Uterus (tissue), 4 donors: ENCODE results near the gene USP15. TPM values are rescaled to one million over a fixed set of nuclear protein-coding genes. Genes with fewer than 3 reads are reported as not detected.

Experiments used
- DNase-seq, 2 donors: peaks; one replicate each; pipeline ENCODE4 v3.0.0-alpha.2; 2019 to 2020
- H3K27ac ChIP-seq, 2 donors: fragments of 200-600 bp; sonication (generic); 1 replicate in 1 of 2; 2 replicates in 1 of 2; pipeline ENCODE4 v1.5.1; 2016 to 2018
- H3K27me3 ChIP-seq, 2 donors: fragments of 200-600 bp; sonication (generic); one replicate each; pipeline ENCODE4 v1.5.1; 2018 to 2019; ENCODE audit warnings: control low read depth in 1 of 2
- H3K36me3 ChIP-seq, 2 donors: fragments of 200-600 bp; sonication (generic); one replicate each; pipeline ENCODE4 v1.5.1; 2019; ENCODE audit warnings: control low read depth in 1 of 2
- H3K4me1 ChIP-seq, 2 donors: fragments of 200-600 bp; sonication (generic); one replicate each; pipeline ENCODE4 v1.5.1; 2018 to 2019; ENCODE audit warnings: control low read depth in 1 of 2
- H3K4me3 ChIP-seq, 2 donors: fragments of 200-600 bp; sonication (generic); 1 replicate in 1 of 2; 2 replicates in 1 of 2; pipeline ENCODE4 v1.5.1; 2018 to 2019; ENCODE audit warnings: mild to moderate bottlenecking in 1 of 2
- H3K9me3 ChIP-seq, 2 donors: fragments of 200-600 bp; sonication (generic); one replicate each; pipeline ENCODE4 v1.5.1; 2019; ENCODE audit warnings: control low read depth in 1 of 2
- POLR2A ChIP-seq, 2 donors: fragments of 450-650 bp; IDR thresholded peaks; one replicate each; pipeline ENCODE4 v1.6.1; 2016; ENCODE audit warnings: antibody characterized with exemption in 2 of 2, mild to moderate bottlenecking in 1 of 2, moderate library complexity in 1 of 2
- intact Hi-C: fragments of 100-400 bp; cut with DNase I; formaldehyde crosslinking; loops from one replicate; pipeline ENCODE4 v1.15.1; 2023; ENCODE audit warnings: low total_unique reads
- total RNA-seq, 4 donors: library from RNA; depleted of rRNA in 3 of 4; stranded (reverse); fragments of >200 nt in 3 of 4; gene quantifications; one replicate each; pipeline versions ENCODE4 v1.1.0 to v1.2.4, GENCODE V29; 2014 to 2023
- TF ChIP-seq, protein P1 (sequence below), 4 experiments: fragments of 200-600 bp in 2 of 4; fragments of 450-650 bp in 2 of 4; sonication (generic) in 2 of 4; IDR thresholded peaks; one replicate each; pipeline ENCODE4 v1.5.1; 2016 to 2019; ENCODE audit warnings: antibody characterized with exemption in 4 of 4, mild to moderate bottlenecking in 2 of 4, moderate library complexity in 1 of 4
- donor health status: DM: yes; HTN: yes; CAD: no.

Gene USP15
- total RNA-seq, 4 donors from 2014 or later: 44.8 to 98.9 (median 76.5) TPM

DNA sequence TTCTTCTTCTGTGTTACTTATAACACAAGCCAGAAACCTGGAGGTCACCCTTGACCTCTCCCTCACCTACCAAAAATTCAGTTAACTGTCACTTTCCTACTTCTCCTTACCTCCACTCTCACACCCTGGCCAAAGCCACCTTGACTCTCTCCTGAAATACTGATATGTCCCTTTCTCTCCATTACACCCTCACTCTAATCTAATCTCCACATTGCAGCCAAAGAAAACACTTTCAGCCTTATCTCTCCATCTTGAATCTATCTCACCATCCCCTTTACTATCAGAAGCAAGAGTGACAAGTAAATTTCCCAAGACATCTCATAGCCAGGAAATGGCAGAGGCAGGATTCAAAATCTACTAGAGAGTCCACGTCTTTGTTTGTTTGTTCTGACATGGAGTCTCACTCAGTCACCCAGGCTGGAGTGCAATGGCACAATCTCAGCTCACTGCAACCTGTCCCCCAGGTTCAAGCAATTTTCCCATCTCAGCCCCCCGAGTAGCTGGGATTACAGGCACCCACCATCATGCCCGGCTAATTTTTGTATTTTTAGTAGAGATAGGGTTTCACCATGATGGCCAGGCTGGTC, 28.0 kb upstream of the USP15 start:
- H3K9me3 ChIP-seq: no peaks in the 10 kb centered on the region
- H3K4me3 ChIP-seq: no peak overlapping the region
- no peaks in the 10 kb centered on the region for H3K36me3 ChIP-seq
- H3K4me1 ChIP-seq: no peaks in the 10 kb centered on the region
- no peak overlapping the region for H3K27ac ChIP-seq
- intact Hi-C loops: no loop called here
- no peak for DNase-seq
- no peaks in the 10 kb centered on the region for H3K27me3 ChIP-seq
- no peak for TF ChIP-seq POLR2A (IDR thresholded peaks at IDR 0.05)
- TF ChIP-seq, protein P1, sequence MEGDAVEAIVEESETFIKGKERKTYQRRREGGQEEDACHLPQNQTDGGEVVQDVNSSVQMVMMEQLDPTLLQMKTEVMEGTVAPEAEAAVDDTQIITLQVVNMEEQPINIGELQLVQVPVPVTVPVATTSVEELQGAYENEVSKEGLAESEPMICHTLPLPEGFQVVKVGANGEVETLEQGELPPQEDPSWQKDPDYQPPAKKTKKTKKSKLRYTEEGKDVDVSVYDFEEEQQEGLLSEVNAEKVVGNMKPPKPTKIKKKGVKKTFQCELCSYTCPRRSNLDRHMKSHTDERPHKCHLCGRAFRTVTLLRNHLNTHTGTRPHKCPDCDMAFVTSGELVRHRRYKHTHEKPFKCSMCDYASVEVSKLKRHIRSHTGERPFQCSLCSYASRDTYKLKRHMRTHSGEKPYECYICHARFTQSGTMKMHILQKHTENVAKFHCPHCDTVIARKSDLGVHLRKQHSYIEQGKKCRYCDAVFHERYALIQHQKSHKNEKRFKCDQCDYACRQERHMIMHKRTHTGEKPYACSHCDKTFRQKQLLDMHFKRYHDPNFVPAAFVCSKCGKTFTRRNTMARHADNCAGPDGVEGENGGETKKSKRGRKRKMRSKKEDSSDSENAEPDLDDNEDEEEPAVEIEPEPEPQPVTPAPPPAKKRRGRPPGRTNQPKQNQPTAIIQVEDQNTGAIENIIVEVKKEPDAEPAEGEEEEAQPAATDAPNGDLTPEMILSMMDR (IDR thresholded peaks at IDR 0.05): no peak

DNA sequence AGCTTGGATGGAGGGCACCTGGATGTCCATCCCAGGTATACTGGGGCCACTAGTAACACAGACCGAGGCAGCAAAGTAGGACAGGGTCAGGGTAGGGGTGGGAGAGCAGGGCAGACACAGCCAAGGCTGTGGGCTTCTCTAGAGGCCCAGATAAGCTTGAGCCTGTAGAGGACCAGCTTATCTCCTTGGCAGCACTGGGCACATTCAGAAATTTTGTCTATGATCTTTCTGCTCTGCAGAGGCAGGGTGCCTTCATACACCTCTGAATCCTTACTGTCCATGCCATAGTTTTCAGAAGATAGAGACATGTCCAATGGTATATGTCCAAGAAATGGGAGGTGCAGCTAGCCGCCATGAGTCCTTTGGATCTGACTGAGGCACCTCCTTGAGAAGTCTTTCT, 26.4 kb upstream of the USP15 start:
- DNase-seq: no peak
- Histone ChIP-seq H3K27ac (no peak overlapping the region), H3K4me1 (no peaks in the 10 kb centered on the region), H3K27me3 (no peaks in the 10 kb centered on the region), H3K9me3 (no peaks in the 10 kb centered on the region), H3K36me3 (no peaks in the 10 kb centered on the region), H3K4me3 (no peak overlapping the region)
- intact Hi-C loops: no loop called here
- TF ChIP-seq, protein P1 (IDR thresholded peaks at IDR 0.05): no peak
- TF ChIP-seq POLR2A (IDR thresholded peaks at IDR 0.05): no peak

DNA sequence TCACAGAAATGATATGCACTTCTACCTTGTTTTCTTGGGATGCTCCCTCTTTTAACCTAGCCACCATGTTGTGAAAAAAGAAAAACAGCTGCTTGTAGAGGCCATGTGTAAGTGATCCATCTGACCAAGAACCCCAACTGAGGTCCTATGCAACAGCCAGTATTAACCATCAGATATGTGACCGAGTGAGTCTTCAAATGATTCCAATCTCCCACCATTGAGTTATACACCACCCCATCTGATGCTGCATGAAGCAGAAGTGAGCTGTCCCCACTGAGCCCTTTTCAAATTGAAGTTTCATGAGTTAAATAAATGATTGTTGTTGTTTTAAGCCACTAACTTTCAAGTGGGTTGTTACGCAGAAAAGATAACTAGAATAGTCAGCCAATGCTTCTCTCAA, 20.6 kb upstream of the USP15 start:
- no peak overlapping the region for H3K27ac ChIP-seq
- no peaks in the 10 kb centered on the region for H3K4me1 ChIP-seq
- intact Hi-C loops: no loop called here
- no peak for DNase-seq
- no peaks in the 10 kb centered on the region for H3K9me3 ChIP-seq
- no peaks in the 10 kb centered on the region for H3K36me3 ChIP-seq
- H3K27me3 ChIP-seq: no peaks in the 10 kb centered on the region
- H3K4me3 ChIP-seq: no peak overlapping the region
- TF ChIP-seq POLR2A (IDR thresholded peaks at IDR 0.05): no peak
- TF ChIP-seq, protein P1 (IDR thresholded peaks at IDR 0.05): no peak

GRCh38 chr12:62247281-62248045, 12.7 kb upstream of the USP15 start:
- no peaks in the 10 kb centered on the region for H3K27me3 ChIP-seq

GRCh38 chr12:62248873-62249272, 11.3 kb upstream of the USP15 start:
- TF ChIP-seq, protein P1 (IDR thresholded peaks at IDR 0.05): no peak
- no peak for TF ChIP-seq POLR2A (IDR thresholded peaks at IDR 0.05)
- H3K27ac ChIP-seq: no peak overlapping the region
- no peaks in the 10 kb centered on the region for H3K9me3 ChIP-seq
- no peaks in the 10 kb centered on the region for H3K4me1 ChIP-seq
- no peaks in the 10 kb centered on the region for H3K36me3 ChIP-seq
- intact Hi-C loops: no loop called here
- DNase-seq: no peak
- no peak overlapping the region for H3K4me3 ChIP-seq
- no peaks in the 10 kb centered on the region for H3K27me3 ChIP-seq

More at GRCh38 chr12:62247281-62248045, 12.7 kb upstream of the USP15 start:
- TF ChIP-seq, protein P1 (IDR thresholded peaks at IDR 0.05): no peak
- no peak for TF ChIP-seq POLR2A (IDR thresholded peaks at IDR 0.05)
- no peaks in the 10 kb centered on the region for H3K9me3 ChIP-seq
- H3K4me3 ChIP-seq: no peak overlapping the region
- intact Hi-C loops: no loop called here
- H3K4me1 ChIP-seq: no peaks in the 10 kb centered on the region
- no peak for DNase-seq
- no peak overlapping the region for H3K27ac ChIP-seq
- no peaks in the 10 kb centered on the region for H3K36me3 ChIP-seq
